Endothelial cell of umbilical vein (primary cell): ENCODE measurements around the gene NEDD4L. TPM values are rescaled to one million over a fixed set of nuclear protein-coding genes. Genes with fewer than 3 reads are reported as not detected.

ENCODE experiments used
- BruUV-seq: library from RNA; stranded (reverse); fragments of 400-500 nt; replicated peaks from 2 replicates; lab custom pipeline; 2021; lab: Mats Ljungman, UMichigan
- CTCF ChIA-PET: fragments of 300-600, 350-600 bp; sonication (Branson Sonifier 250); formaldehyde crosslinking; loops from one replicate; lab custom pipeline; 2021; ENCODE audit warnings: antibody characterized with exemption, inconsistent platforms; lab: Charles Lee
- POLR2A ChIA-PET: fragments of 300-600, 350-600 bp; sonication (Branson Sonifier 250); formaldehyde crosslinking; loops from one replicate; lab custom pipeline; 2021; ENCODE audit warnings: antibody characterized with exemption, inconsistent platforms; lab: Charles Lee
- DNase-seq: peaks from one replicate; pipeline ENCODE4 v3.0.0-alpha.2; 2011; ENCODE audit warnings: low read depth, low spot score
- FAIRE-seq: peaks from 2 replicates; lab custom pipeline; 2011; peaks lifted over from hg19 to GRCh38; lab: Jason Lieb, UNC
- H2AFZ ChIP-seq: 2 replicates; pipeline ENCODE4 v1.6.0; 2012; ENCODE audit warnings: low read depth, low read length, control low read depth, inconsistent platforms
- H3K27ac ChIP-seq: 2 replicates; pipeline ENCODE4 v1.5.1; 2011; ENCODE audit warnings: low read depth, mild to moderate bottlenecking, control low read depth, low read length, moderate library complexity; ENCODE audit not compliant: insufficient read depth
- H3K27me3 ChIP-seq, 2 experiments: 2 replicates each; pipeline versions ENCODE4 v1.6.0 to v1.6.1; 2011; ENCODE audit warnings: low read length in 2 of 2, mixed read lengths in 1 of 2; ENCODE audit not compliant: control insufficient read depth in 2 of 2, insufficient read depth in 2 of 2
- H3K36me3 ChIP-seq, 2 experiments: 2 replicates in 1 of 2; 3 replicates in 1 of 2; pipeline ENCODE4 v1.5.1; 2011; ENCODE audit warnings: low read length in 2 of 2, mild to moderate bottlenecking in 1 of 2, moderate library complexity in 1 of 2; ENCODE audit not compliant: control insufficient read depth in 2 of 2, insufficient read depth in 2 of 2; ENCODE audit errors: extremely low read depth in 1 of 2
- H3K4me1 ChIP-seq: 3 replicates; pipeline ENCODE4 v1.5.1; 2011; ENCODE audit warnings: mild to moderate bottlenecking, low read length; ENCODE audit not compliant: control insufficient read depth, insufficient read depth; ENCODE audit errors: extremely low read depth
- H3K4me2 ChIP-seq: 2 replicates; pipeline ENCODE4 v1.6.1; 2011; ENCODE audit warnings: low read length, control low read depth, mixed read lengths; ENCODE audit not compliant: insufficient read depth
- H3K4me3 ChIP-seq, 3 experiments: fragments of 200-600 bp in 1 of 3; sonication (generic), shearing (Covaris generic) in 1 of 3; replicated peaks in 1 of 3; 2 replicates each; pipeline ENCODE4 v1.5.1; 2011 to 2016; ENCODE audit warnings: control low read depth in 3 of 3, low read length in 3 of 3, mild to moderate bottlenecking in 2 of 3, inconsistent platforms in 1 of 3, low read depth in 1 of 3, moderate library complexity in 1 of 3; ENCODE audit not compliant: insufficient read depth in 1 of 3
- H3K79me2 ChIP-seq: 2 replicates; pipeline ENCODE4 v1.6.0; 2012; ENCODE audit warnings: low read length, inconsistent platforms; ENCODE audit not compliant: control insufficient read depth, insufficient read depth
- H3K9ac ChIP-seq: replicated peaks from 2 replicates; pipeline ENCODE3; 2011; ENCODE audit warnings: low read length, control low read depth; ENCODE audit not compliant: insufficient read depth; ENCODE audit errors: extremely low read depth
- H3K9me1 ChIP-seq: replicated peaks from 3 replicates; pipeline ENCODE4 v1.6.0; 2011; ENCODE audit warnings: mild to moderate bottlenecking, low read length; ENCODE audit not compliant: control insufficient read depth, insufficient read depth; ENCODE audit errors: extremely low read depth
- H3K9me3 ChIP-seq: replicated peaks from 2 replicates; pipeline ENCODE4 v1.5.1; 2012; ENCODE audit warnings: low read length, inconsistent platforms; ENCODE audit not compliant: control insufficient read depth, insufficient read depth
- H4K20me1 ChIP-seq: replicated peaks from 2 replicates; pipeline ENCODE3; 2011; ENCODE audit warnings: mild to moderate bottlenecking, low read length; ENCODE audit not compliant: control insufficient read depth, insufficient read depth; ENCODE audit errors: extremely low read depth
- CTCF ChIP-seq, 2 donors: IDR thresholded peaks; 1 replicate in 1 of 2; 2 replicates in 1 of 2; pipeline ENCODE4 v1.5.1; 2011; ENCODE audit warnings: low read length in 2 of 2, mild to moderate bottlenecking in 2 of 2, moderate library complexity in 2 of 2, control low read depth in 1 of 2, inconsistent platforms in 1 of 2, low read depth in 1 of 2; ENCODE audit not compliant: insufficient read depth in 1 of 2; ENCODE audit errors: extremely low read depth in 1 of 2
- EZH2 ChIP-seq: IDR thresholded peaks from 2 replicates; pipeline ENCODE4 v1.6.1; 2012; ENCODE audit warnings: borderline replicate concordance, low read depth, mild to moderate bottlenecking, moderate library complexity, low read length, inconsistent platforms; ENCODE audit not compliant: severe bottlenecking
- FOS ChIP-seq: IDR thresholded peaks from 2 replicates; pipeline ENCODE4 v1.6.1; 2011; ENCODE audit warnings: mild to moderate bottlenecking, low read length, moderate library complexity, borderline replicate concordance; ENCODE audit not compliant: insufficient read depth
- GATA2 ChIP-seq: IDR thresholded peaks from 2 replicates; pipeline ENCODE4 v1.7.0; 2011; ENCODE audit warnings: low read depth, mild to moderate bottlenecking, moderate library complexity, mixed read lengths, low read length; ENCODE audit not compliant: insufficient read length, insufficient read depth
- JUN ChIP-seq: IDR thresholded peaks from 2 replicates; pipeline ENCODE4 v1.6.1; 2011; ENCODE audit warnings: borderline replicate concordance, low read depth; ENCODE audit not compliant: insufficient read length, insufficient read depth
- MAX ChIP-seq: IDR thresholded peaks from 2 replicates; pipeline ENCODE4 v1.6.1; 2011; ENCODE audit not compliant: insufficient read depth, insufficient read length
- MYC ChIP-seq: IDR thresholded peaks from one replicate; pipeline ENCODE4 v1.6.1; 2011; ENCODE audit warnings: mild to moderate bottlenecking, low read depth, low read length
- POLR2A ChIP-seq: IDR thresholded peaks from 2 replicates; pipeline ENCODE4 v1.6.1; 2012; ENCODE audit warnings: low read depth, mild to moderate bottlenecking, control low read depth, low read length
- POLR2AphosphoS5 ChIP-seq: IDR thresholded peaks from 2 replicates; pipeline ENCODE4 v1.6.1; 2012; ENCODE audit warnings: low read depth, mild to moderate bottlenecking, control low read depth, low read length, moderate library complexity; ENCODE audit not compliant: insufficient read depth
- dilution Hi-C: fragments of 300-500 bp; cut with MboI; formaldehyde crosslinking; loops from one replicate; pipeline ENCODE4 v1.15.0; 2019; ENCODE audit warnings: low sequenced_read_pairs; ENCODE audit not compliant: extremely low pct_ligation_motif_present
- intact Hi-C: fragments of 100-400 bp; cut with micrococcal nuclease; formaldehyde crosslinking; loops from one replicate; pipeline ENCODE4 v1.10.0; 2022
- polyA plus RNA-seq, 4 experiments: library from polyadenylated mRNA; depleted of rRNA in 3 of 4; stranded (reverse) in 3 of 4; unstranded in 1 of 4; fragments of >200 nt; gene quantifications; 2 replicates each; pipeline versions ENCODE4 v1.2.1 to v1.2.3, GENCODE V29; 2011 to 2012; ENCODE audit warnings: missing spikeins in 1 of 4
- total RNA-seq: library from RNA; stranded (reverse); gene quantifications from 2 replicates; pipeline ENCODE4 v1.2.3, GENCODE V29; 2021

NEDD4L gene
- total and polyA plus RNA-seq, 2 donors (not counting 3 experiments of a cell fraction or from before 2014, with no cell fraction given) = 20.5 to 78.9 TPM

GRCh38 chr18:58252166-58252565, 208.1 kb downstream of the NEDD4L start:
- BruUV-seq = no TSS peak
- CTCF ChIA-PET = no interaction called here
- Histone ChIP-seq H3K4me3 (no peak overlapping the region), H3K36me3 (no peaks in the 10 kb centered on the region), H3K9me1 (no peaks in the 10 kb centered on the region), H3K79me2 (no peaks in the 10 kb centered on the region), H2AFZ (no peak overlapping the region), H3K27ac (no peak overlapping the region), H3K9ac (no peak overlapping the region), H3K9me3 (no peaks in the 10 kb centered on the region), H3K4me2 (no peak overlapping the region), H4K20me1 (no peaks in the 10 kb centered on the region), H3K27me3 (no peaks in the 10 kb centered on the region), H3K4me1 (peaks cover 9% of the 10 kb centered on the region)
- DNase-seq (no peak), FAIRE-seq (no peak)
- no peak for TF ChIP-seq MYC
- TF ChIP-seq CTCF (IDR thresholded peaks at IDR 0.05; ENCODE audit: extremely low read depth in 1 of 2, insufficient read depth in 1 of 2, low read depth in 1 of 2, low read length in 2 of 2) = no peak
- TF ChIP-seq EZH2 = no peak
- no peak for TF ChIP-seq JUN
- TF ChIP-seq MAX = no peak
- TF ChIP-seq FOS = no peak
- no peak for TF ChIP-seq POLR2A
- no peak for TF ChIP-seq POLR2AphosphoS5
- no peak for TF ChIP-seq GATA2
- intact Hi-C loops = no loop called here
- dilution Hi-C loops = no loop called here
- POLR2A ChIA-PET = no interaction called here
